Heart left ventricle (tissue), 16 donors: ENCODE data around the gene PCLO. TPM values are rescaled to one million over a fixed set of nuclear protein-coding genes. Genes with fewer than 3 reads are reported as not detected.

Experiments used
- ATAC-seq, 4 donors: fragments of 200-7000 bp; cut with Tn5 transposase; one replicate each; pipeline ENCODE4 v1.9.1; 2020 to 2022; ENCODE audit warnings: moderate library complexity in 4 of 4, mild to moderate bottlenecking in 3 of 4, moderate number of reproducible peaks in 1 of 4
- DNase-seq, 5 donors: peaks; one replicate each; pipeline ENCODE4 v3.0.0-alpha.2; 2020
- H3K27ac ChIP-seq, 12 donors: fragments of 200-600 bp; sonication (generic) in 4 of 12; one replicate each; pipeline versions ENCODE4 v1.5.0 to v1.8.0; 2016 to 2022; ENCODE audit warnings: mild to moderate bottlenecking in 2 of 12
- H3K27me3 ChIP-seq, 9 donors: fragments of 200-600 bp; sonication (generic) in 2 of 9; one replicate each; pipeline versions ENCODE4 v1.5.1 to v1.8.0; 2016 to 2022; ENCODE audit warnings: mild to moderate bottlenecking in 3 of 9
- H3K36me3 ChIP-seq, 9 donors: fragments of 200-600 bp; sonication (generic) in 2 of 9; one replicate each; pipeline versions ENCODE4 v1.5.0 to v1.8.0; 2018 to 2022; ENCODE audit warnings: mild to moderate bottlenecking in 2 of 9
- H3K4me1 ChIP-seq, 12 donors: fragments of 200-600 bp; sonication (generic) in 4 of 12; one replicate each; pipeline versions ENCODE4 v1.5.0 to v1.8.0; 2016 to 2022; ENCODE audit warnings: mild to moderate bottlenecking in 3 of 12
- H3K4me3 ChIP-seq, 12 donors: fragments of 200-600 bp; sonication (generic) in 4 of 12; one replicate each; pipeline versions ENCODE4 v1.5.0 to v1.8.0; 2017 to 2022; ENCODE audit warnings: mild to moderate bottlenecking in 9 of 12, moderate library complexity in 4 of 12
- H3K9me3 ChIP-seq, 12 donors: fragments of 200-600 bp; sonication (generic) in 4 of 12; one replicate each; pipeline versions ENCODE4 v1.5.0 to v1.8.0; 2016 to 2022; ENCODE audit warnings: mild to moderate bottlenecking in 1 of 12
- POLR2A ChIP-seq, 2 donors: fragments of 450-650 bp; IDR thresholded peaks; one replicate each; pipeline ENCODE4 v1.6.1; 2017; ENCODE audit warnings: antibody characterized with exemption in 2 of 2, mild to moderate bottlenecking in 2 of 2, moderate library complexity in 2 of 2
- WGBS, 4 donors: extraction: QIAGEN DNeasy Blood & Tissue Kit in 2 of 4; methylation state at CpG; one replicate each; pipeline versions ENCODE4 v1.1.5 to v1.1.7; 2013 to 2018; 5-methylcytosine and 5-hydroxymethylcytosine counted together
- intact Hi-C, 10 donors: fragments of 100-400 bp; cut with DNase I; formaldehyde crosslinking; loops; one replicate each; pipeline versions ENCODE4 v1.11.1 to v1.14.2; 2022
- polyA plus RNA-seq, 2 donors: library from polyadenylated mRNA; stranded (reverse); fragments of 200-250 nt; gene quantifications; one replicate each; pipeline ENCODE4 v1.2.3, GENCODE V29; 2013
- total RNA-seq, 9 donors: library from RNA; depleted of rRNA in 2 of 9; stranded (reverse); fragments of >200 nt in 2 of 9; fragmentation: NEBNext Ultra II Directional in 3 of 9; extraction: Animal tissue kit (Norgen Biotek cat#: 25700) in 3 of 9; gene quantifications; one replicate each; pipeline versions ENCODE4 v1.1.0 to v1.2.4, GENCODE V29; 2016 to 2023
- TF ChIP-seq, protein P1 (sequence below), 12 donors: fragments of 200-600 bp; sonication (generic) in 4 of 12; IDR thresholded peaks; one replicate each; pipeline versions ENCODE4 v1.5.0 to v1.8.0; 2018 to 2022; ENCODE audit warnings: antibody characterized with exemption in 12 of 12, mild to moderate bottlenecking in 5 of 12
- donor health status: ischemic (EF 13 %, LVEDD 7.1; RV severe dilation, severe dysfunction).
- donor health status: healthy with polysubstance abuse.
- donor health status: DM: no; HTN: yes; CAD: no.
- donor health status: DM: no; HTN: no; CAD: no.
- donor health status: ischemic (EF 25% LVEDD 6.9; RV normal size, moderate dysfunction).
- donor health status: ischemic (EF 25% LVEDD 5.7; RV mildly dilated, moderate dysfunction).
- donor health status: healthy.
- donor health status: DM: yes; HTN: yes; CAD: no.
- donor health status: ischemic (EF 35%, LVEDD 5.7; RV mildly dilated, moderate dysfunction).
- donor health status: nonischemic (EF 11% LVEDD 7.7; RV severe dilation, severe dysfunction).
- donor health status: DM: yes; HTN: yes; CAD: no.
- donor health status: PGD.
- donor health status: ischemic (EF 29% LVEDD 5.4; RV normal size, mild dysfunction).
- donor health status: nonischemic (EF 23%, LVEDD 6.1; RV moderate dilation, normal function).

The PCLO gene
- total and polyA plus RNA-seq, 11 donors, result 0.21 to 9.3 (median 2.9) TPM

DNA sequence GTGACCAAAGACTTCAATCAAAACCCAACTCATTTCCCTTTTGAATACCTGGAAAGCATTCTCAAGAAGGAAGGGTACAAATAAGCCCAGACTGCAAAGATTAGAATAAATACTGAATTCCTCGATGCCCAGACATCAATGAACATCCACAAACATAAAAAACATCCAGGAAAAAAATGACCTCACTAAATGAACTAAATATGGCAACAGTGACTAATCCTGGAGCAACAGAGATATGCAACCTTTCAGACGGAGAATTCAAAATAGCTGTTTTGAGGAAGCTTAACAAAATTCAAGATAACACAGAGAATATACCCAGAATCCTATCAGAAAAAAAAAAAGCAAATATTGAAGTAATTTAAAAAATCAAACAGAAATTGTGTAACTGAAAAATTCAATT, 43.2 kb downstream of the PCLO start:
- no peaks in the 10 kb centered on the region for H3K27me3 ChIP-seq

DNA sequence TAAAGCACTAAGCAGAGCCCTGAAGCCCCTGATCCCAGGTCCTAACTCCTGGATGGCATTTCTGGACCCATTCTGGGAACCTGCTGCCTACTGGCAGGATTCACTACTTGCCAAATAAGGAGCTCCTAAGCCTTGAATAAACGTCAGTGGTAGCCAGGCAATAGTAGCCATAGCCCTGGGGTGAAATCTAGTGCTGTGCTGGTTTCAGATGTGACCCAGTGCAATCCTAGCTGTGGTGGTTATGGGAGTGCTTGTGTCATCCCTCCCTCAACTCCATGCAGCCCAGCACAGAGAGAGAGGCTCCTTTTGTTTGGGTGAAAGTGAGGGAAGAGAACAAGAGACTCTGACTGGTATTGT, 43.7 kb downstream of the PCLO start:
- ATAC-seq, result peak in 3 of 4 donors; percentile 31 to 46 (median 45)
- peaks cover 0 to 7% (median 0%) of the 10 kb centered on the region in 12 donors for H3K4me1 ChIP-seq
- H3K4me3 ChIP-seq, result no peak overlapping the region
- 8 to 33% (median 13%) methylated on average over 1 of the region's 1 CpG for WGBS, 4 donors
- no peak for DNase-seq
- intact Hi-C loops, result no loop called here
- H3K27ac ChIP-seq, result peak overlapping the region in 1 of 12 donors; percentile 32
- H3K27me3 ChIP-seq, result no peaks in the 10 kb centered on the region
- no peaks in the 10 kb centered on the region for H3K36me3 ChIP-seq
- peaks cover 0 to 32% (median 17%) of the 10 kb centered on the region in 12 donors for H3K9me3 ChIP-seq
- TF ChIP-seq, protein P1, sequence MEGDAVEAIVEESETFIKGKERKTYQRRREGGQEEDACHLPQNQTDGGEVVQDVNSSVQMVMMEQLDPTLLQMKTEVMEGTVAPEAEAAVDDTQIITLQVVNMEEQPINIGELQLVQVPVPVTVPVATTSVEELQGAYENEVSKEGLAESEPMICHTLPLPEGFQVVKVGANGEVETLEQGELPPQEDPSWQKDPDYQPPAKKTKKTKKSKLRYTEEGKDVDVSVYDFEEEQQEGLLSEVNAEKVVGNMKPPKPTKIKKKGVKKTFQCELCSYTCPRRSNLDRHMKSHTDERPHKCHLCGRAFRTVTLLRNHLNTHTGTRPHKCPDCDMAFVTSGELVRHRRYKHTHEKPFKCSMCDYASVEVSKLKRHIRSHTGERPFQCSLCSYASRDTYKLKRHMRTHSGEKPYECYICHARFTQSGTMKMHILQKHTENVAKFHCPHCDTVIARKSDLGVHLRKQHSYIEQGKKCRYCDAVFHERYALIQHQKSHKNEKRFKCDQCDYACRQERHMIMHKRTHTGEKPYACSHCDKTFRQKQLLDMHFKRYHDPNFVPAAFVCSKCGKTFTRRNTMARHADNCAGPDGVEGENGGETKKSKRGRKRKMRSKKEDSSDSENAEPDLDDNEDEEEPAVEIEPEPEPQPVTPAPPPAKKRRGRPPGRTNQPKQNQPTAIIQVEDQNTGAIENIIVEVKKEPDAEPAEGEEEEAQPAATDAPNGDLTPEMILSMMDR (IDR thresholded peaks at IDR 0.05), result no peak
- TF ChIP-seq POLR2A (IDR thresholded peaks at IDR 0.05), result no peak

More for the DNA sequence above, 43.2 kb downstream of the PCLO start:
- WGBS, 4 donors, result 20 to 40% (median 29%) methylated on average over 2 of the region's 2 CpGs
- peak overlapping the region in 1 of 12 donors; percentile 32 for H3K27ac ChIP-seq
- peaks cover 0 to 32% (median 17%) of the 10 kb centered on the region in 12 donors for H3K9me3 ChIP-seq
- H3K4me3 ChIP-seq, result no peak overlapping the region
- H3K4me1 ChIP-seq, result peaks cover 0 to 7% (median 0%) of the 10 kb centered on the region in 12 donors
- no peak for ATAC-seq
- TF ChIP-seq, protein P1 (IDR thresholded peaks at IDR 0.05), result no peak
- TF ChIP-seq POLR2A (IDR thresholded peaks at IDR 0.05), result no peak
- intact Hi-C loops, result no loop called here
- no peak for DNase-seq
- no peaks in the 10 kb centered on the region for H3K36me3 ChIP-seq

DNA sequence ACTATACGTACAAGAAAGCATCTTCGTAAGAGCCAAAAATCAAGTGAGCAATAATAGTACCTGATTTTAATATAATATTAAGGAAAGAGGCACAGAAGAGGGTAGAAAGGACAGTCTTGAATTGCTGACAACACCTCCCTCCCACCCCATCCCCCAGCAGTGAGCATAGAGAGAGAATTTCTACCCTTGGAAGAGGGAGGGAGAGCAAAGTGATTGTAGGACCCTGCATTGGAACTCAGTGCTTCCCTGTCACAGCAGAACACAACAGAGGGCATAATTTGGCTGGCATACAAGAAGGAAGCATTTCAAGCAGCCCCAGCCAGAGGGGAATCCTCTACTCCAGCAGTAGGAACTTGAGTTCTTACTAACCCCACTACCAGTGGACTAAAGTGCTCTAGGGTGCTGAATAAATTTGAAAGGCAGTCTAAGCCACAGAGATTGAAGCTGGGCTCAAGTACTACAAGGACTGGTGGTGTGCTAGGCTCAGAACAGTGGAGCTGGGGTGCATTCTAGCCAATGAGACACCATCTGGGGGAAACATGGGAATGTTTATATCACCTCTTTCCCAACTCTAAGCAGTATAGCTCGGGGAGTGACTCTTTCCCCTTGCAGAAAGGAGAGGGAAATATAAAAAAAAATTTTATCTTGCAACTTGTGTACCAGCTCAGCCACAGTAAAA, 44.2 kb downstream of the PCLO start:
- no peak overlapping the region for H3K4me3 ChIP-seq
- no peaks in the 10 kb centered on the region for H3K36me3 ChIP-seq
- peaks cover 0 to 7% (median 0%) of the 10 kb centered on the region in 12 donors for H3K4me1 ChIP-seq
- 78 to 86% (median 85%) methylated on average over 3 of the region's 3 CpGs for WGBS, 4 donors
- ATAC-seq (peak in 2 of 4 donors; percentile 10 to 13), DNase-seq (no peak)
- intact Hi-C loops, result no loop called here
- peaks cover 0 to 30% (median 17%) of the 10 kb centered on the region in 12 donors for H3K9me3 ChIP-seq
- H3K27ac ChIP-seq, result peak overlapping the region in 1 of 12 donors; percentile 32
- no peaks in the 10 kb centered on the region for H3K27me3 ChIP-seq
- TF ChIP-seq, protein P1 (IDR thresholded peaks at IDR 0.05), result no peak
- TF ChIP-seq POLR2A (IDR thresholded peaks at IDR 0.05), result no peak

DNA sequence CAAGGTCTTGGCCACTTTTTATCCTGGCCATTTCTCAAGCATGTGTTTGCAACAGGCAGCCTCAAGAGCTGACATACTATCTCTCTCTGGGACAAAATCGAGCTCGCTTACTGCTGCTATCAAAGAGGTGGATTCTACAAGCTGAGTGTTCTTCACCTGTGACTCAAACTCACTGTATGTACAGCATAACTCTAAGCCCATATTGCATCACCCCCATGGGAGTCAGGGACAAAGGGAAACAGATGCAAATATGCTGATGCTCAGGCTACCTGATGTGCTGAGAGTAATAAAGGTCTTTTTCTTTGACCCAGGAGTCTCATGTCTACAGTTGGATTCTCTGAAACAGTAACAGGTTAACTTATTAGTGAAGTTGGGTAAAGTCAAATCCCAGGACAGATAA, 45.2 kb downstream of the PCLO start:
- no peaks in the 10 kb centered on the region for H3K27me3 ChIP-seq
- DNase-seq (no peak), ATAC-seq (no peak)
- H3K4me3 ChIP-seq, result no peak overlapping the region
- peaks cover 0 to 7% (median 0%) of the 10 kb centered on the region in 12 donors for H3K4me1 ChIP-seq
- no peaks in the 10 kb centered on the region for H3K36me3 ChIP-seq
- no peak for TF ChIP-seq POLR2A (IDR thresholded peaks at IDR 0.05)
- TF ChIP-seq, protein P1 (IDR thresholded peaks at IDR 0.05), result no peak
- 75 to 88% (median 82%) methylated on average over 2 of the region's 2 CpGs for WGBS, 4 donors
- H3K9me3 ChIP-seq, result peaks cover 0 to 20% (median 10%) of the 10 kb centered on the region in 12 donors
- intact Hi-C loops, result no loop called here
- H3K27ac ChIP-seq, result no peak overlapping the region
